CD4-positive, alpha-beta T cell treated with Interferon alpha-2 for 1 hour (primary cell): Measurements from ENCODE around the gene RAMP1.
"Not testable (repeated sequence)": the region's sequence is repeated elsewhere in the genome, so short reads cannot be mapped to it uniquely, and the experiment has no call there.

Experiments used
- DNase-seq, 2 donors: peaks; one replicate each; pipeline ENCODE4 v3.0.0-alpha.2; 2020 to 2022

RAMP1 gene

DNA sequence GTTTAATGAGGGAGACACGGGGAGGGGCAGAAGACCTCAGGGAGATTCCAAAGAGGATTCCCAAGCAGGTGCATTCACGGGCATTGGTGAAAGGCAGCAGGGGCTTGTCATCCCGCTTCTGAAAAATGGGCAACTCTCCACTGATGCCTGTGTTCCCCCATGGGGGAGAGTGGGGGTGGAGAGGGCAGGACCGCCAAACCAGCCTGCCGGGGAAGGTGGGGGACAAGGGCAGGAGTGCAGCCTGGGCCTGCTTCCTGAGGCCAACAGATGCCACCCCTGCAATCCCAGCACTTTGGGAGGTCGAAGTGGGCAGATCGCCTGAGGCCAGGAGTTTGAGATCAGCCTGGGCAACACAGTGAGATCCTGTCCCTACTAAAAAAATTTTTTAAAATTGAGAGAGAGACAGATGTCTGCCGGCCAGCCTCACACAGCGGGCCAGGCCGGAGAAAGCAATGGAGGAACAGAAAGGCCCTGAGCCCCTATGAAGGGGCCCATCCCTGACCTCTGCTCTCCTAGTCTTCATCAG, 62.6 kb downstream of the RAMP1 start:
- DNase-seq, result no peak

DNA sequence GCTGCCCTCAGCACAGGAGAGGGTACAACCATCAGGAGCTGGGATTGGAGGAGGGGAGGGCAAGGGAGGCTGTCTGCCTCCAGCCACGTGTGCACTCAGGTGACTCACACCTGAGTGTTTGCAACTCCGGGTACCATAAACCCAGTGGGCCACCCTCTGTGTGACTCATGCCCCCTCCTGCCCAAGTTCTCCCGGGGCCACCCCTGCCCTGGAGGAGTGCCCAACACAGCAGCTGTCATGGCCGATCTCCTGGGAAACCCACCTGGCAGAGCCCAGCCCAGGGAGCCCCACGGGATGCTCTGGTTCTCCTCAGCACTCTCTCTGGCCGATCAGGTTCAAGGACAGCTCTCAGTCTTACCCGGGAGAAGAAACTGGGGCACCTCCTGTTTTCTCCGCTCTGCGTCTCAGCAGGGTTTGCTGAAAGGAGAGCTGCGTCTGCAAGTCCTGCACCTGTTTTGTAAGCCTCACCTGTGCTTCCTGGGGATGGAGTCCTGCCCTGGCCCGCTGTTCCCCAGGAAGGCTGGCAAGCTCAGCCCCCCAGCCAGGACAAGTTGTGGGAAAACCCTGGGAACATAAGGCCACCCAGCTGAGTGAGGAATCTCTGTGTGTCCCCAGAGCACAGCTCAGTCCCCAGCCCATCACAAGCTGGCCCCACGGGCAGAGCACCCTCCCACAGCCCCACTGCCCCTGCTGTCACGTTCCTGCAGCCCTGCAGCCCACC, 63.4 kb downstream of the RAMP1 start:
- no peak for DNase-seq

DNA sequence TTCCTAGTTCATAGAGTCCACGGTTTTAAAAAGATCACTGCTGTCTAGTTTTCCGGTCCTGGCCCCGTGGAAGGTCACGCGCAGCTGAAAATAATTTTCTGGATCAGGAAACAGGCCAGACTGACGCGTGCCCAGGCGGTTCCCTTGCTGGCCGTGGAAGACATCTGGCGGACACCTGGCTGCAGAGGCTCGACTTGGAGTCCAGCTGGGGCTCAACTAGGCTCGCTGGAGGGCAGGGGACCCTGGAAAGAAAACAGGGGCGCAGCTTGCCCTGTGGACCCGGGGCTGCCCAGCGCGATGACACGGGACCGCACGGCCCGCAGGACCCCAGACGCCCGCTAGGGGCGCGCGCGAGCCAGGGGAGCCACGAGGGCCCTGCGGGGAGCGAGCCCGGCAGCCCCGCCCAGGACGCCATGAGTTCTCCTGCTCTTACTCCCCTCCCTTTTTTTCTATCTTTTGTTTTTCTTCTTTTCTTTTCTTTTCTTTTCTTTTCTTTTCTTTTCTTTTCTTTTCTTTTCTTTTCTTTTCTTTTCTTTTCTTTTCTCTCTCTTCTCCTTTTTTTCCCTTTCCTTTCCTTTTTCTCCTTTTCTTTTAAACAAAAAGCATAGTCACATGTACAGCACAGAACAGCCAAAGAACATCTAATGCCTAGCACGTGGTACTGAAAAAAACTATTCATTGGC, 64.2 kb downstream of the RAMP1 start:
- DNase-seq, result peak; percentile 73 to 84

DNA sequence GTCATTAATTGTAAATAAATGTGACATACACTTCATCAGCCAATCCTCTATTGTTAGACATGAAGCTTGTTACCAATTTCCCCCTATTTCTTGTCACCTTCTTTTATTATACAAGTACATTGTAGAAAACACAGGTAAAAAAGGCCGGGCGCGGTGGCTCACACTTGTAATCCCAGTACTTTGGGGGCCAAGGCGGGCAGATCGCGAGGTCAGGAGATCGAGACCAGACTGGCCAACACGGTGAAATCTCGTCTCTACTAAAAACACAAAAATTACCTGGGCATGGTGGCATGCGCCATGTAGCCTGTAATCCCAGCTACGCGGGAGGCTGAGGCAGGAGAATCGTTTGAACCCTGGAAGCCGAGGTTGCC, 64.7 kb downstream of the RAMP1 start:
- no peak for DNase-seq

DNA sequence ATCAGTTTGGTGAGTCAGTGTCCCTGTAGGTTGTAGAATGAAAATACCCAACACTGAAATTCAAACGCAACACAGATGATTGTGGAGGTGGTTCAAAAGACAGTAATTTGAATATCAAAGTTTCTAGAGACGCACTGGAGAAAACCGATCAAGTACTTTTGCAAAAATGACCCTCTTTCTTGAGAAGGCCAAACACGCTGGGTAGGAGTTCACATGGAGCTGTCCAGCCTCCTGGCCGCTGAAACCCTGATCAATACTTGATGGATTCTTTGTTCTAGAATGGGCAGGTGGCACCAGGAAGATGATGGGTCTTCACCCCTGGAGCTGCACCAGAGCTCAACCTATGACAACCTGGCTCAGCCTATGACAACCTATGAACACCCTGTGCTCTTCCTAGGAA, 67.7 kb downstream of the RAMP1 start:
- DNase-seq, result no peak

DNA sequence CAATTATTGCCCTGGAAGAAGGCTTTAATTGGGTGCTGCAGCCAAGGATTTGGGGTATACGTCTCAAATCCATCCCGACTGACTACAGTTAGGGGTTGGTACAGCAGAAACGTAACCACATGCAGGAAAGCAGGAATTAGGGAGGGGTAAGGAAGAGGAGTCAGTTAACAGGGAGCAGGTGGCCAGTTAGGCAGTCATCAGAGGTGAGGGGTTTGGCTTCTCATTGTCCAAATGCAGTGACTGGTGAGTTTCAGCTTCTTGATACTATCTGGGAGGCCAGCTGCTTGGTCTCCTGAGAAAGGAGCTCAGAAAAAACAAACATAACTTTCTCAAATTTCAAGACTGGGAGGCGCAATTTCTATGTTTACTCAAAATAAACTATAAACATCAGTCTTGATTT, 68.6 kb downstream of the RAMP1 start:
- no peak for DNase-seq

DNA sequence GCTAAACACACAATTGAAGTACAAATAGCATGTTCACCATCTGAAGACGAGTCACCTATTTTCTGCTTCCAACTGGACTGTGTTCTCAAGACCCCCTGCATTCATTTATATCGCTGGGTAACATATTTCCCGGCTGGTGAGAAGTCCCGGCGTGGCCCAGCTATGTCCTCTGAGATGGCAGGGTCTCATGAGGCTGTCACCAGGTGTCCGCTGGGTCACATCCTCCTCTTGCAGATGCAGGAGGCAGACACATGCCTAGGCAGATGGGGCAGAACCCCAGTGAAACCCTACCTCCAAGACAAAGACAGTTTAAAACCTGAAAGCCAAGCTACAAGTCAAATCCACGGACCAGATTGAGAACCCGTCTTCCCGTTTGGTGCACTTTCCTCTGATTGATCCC, 70.6 kb downstream of the RAMP1 start:
- no peak for DNase-seq

DNA sequence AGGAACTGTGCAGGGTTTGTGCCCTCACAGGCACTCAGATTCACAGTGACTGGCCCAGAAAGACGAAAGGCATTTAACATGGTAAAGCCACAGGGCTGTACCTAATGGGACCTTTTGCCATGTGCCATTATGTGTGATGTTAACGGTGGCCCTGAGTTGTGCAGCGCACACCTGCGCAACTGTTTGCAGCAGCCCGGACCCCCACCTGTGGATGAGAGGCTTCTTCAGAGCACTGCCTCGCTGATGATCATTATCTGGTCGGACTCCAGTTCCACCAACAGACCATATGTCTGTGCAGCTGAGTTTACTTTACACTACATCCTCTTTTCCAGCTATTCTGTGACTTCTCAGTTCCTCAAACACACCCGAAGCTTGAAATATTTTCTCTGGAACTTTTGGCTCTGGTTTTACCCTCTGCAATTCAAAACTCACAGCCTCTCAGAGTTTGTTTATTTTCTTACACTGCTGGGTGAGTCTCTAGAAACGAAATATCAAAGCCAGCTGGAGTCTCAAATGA, 71.8 kb downstream of the RAMP1 start:
- no peak for DNase-seq

DNA sequence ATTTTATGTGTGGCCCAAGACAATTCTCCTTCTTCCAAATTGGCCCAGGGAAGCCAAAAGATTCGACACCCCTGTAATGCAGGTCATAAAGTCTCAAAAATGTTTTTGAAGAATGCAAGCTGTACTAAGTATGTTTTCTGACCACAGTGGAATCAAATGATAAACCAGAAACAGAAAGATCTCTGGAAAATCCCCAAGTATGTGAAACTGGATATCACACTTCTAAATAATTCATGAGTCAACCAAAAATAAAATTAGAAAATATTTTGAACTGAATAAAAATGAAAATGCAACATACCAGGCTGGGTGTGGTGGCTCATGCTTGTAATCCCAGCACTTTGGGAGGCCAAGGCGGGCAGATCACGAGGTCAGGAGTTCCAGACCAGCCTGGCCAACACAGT, 73.3 kb downstream of the RAMP1 start:
- DNase-seq, result no peak

DNA sequence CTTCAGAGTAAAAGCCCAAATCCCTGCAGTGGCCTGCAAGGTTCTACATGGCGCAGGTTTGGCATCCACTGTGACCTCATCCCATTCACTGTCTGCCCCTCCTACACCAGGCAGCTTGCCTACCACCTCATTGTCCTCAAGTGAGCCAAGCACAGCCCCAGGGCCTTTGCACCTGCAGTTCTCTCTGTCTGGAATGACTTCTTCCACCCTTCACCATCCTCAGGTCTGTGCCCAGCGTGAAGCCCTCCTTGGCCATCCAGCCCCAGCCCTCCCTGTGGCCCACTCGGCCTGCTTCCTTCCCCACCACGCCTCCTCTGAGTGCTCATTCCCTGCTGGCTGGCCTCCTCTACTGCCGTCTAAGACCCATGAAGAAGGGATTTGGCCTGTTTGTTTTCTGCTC, 74.8 kb downstream of the RAMP1 start:
- DNase-seq, result no peak

DNA sequence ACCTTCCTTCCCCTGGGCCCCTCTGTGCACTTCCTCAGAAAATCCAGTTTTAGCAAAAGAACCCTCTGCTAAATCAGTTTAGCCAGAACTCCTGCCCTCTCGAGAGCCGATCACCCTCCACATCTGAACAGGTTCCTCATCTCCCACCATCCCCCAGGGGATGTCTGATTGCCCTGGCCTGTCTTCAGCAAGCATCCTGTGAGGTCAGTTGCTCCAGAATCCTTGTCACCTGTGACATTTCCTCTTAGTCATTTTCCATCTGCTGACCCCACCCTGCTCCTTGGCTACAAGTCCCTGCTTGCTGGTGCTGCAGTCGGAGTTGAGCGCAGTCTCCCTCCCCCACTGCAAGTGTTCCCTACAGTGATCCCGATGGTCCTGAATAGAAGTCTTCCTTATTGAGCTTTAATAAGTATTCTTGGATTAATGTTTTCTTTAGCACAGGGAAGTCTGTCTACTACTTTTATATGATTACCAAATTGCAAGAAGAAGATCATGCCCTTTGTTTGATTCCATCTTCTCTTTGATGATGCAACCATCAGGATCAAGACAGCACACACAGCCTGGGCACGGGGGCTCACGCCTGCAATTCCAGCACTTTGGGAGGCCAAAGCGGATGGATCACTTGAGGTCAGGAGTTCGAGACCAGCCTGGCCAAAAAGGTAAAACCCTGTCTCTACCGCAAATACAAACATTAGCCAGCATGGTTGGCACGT, 76.5 kb downstream of the RAMP1 start:
- no peak for DNase-seq

DNA sequence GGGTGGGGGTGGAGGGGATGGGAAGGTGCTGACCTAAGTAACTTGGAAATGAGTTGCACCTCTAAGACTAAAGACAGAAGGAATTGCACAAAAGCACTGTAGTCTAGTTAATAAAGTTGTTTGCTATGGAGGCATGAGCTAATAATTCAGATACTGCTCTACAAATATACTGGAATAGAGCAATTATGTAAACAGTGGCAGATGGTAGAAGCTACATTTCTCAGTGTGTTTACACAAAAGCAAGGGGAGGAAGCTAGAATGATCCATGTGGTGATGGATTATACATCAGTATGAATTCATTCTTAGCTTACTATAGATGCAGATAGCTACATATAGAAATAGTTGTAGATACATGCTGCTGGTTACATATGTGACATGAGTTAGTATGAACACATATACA, 79.8 kb downstream of the RAMP1 start:
- no peak for DNase-seq

DNA sequence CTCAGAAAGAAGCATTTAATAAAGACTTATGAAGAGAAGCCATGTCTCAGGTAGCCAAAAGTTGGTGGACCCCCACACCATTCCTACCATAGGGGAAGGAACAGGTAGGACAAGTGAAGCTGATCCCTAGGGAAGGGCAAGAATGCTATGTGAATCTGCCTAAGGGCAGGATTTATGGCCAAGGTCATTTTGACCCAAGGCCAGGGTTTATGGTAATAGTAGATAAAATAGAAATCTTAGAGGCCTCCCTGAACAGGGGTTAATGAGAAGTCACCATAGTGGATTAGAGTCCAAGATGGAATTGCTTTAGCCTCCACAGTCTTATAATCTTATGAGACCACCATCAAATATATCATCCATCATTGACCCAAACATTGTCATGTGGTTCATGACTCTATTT, 81.4 kb downstream of the RAMP1 start:
- no peak for DNase-seq

DNA sequence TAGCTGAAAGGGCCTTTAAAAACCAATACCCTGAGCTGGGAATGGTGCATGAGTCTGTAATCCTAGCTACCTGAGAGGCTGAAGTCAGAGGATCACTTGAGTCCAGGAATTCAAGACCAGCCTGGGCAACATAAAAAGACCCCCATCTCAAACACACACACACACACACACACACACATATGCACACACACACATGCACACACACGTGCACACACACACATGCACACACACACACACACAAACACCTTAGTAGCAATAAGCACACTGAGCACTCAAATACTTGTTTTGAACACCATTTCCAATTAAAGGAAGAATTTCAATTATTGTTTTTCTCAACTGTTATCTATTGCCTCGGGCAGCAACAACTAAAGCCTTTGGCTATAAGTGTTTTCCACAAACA, 81.8 kb downstream of the RAMP1 start:
- DNase-seq, result no peak

DNA sequence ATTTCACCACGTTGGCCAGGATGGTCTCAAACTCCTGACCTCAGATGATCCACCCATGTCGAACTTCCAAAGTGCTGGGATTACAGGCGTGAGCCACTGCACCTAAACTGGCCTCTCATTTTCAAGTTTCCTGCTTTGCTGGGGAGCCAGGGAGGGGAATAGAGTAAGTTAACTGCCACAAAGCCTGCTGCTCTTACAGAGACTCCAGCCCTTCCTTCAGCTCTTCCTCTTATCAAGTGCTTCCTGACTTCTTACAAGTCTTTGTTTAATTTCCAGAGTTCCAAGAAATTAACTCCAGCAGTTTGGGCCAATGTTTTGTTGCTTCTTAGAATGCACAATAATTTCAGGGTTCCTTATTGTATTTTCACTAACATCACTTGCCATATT, 83.1 kb downstream of the RAMP1 start:
- DNase-seq, result no peak

DNA sequence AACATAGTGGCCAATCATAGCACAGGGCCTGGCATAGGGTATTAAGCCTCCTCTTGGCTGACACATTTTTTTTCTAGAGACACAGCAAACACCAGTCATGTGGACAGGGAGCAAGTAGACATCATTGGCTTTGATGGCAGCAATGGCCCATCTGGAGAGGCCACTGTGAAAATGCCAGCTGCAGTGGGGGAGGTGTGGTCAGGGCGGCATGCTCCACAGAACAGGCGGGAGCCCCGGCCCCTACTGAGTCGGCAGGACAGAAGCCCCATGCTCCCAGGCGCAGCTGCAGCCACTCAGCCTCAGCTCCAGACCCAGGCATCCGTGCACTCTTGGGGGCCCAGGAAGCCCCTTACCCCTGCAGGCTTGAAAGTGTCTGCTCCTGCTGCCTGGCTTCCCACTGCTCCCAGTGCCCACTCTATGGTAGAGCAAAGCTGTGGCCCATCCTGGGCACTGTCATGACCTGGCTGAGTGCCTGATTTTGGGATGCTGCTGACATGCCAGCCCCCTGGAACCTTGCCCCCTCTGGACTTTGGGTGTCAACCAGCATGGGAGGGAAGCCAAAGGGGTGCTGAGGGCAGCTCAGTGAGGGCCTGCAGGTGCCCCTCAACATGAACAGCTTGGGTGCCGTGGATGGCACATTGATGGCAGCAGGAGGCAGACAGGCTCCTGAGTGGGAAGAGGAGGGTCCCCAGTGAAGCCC, 84.1 kb downstream of the RAMP1 start:
- no peak for DNase-seq

DNA sequence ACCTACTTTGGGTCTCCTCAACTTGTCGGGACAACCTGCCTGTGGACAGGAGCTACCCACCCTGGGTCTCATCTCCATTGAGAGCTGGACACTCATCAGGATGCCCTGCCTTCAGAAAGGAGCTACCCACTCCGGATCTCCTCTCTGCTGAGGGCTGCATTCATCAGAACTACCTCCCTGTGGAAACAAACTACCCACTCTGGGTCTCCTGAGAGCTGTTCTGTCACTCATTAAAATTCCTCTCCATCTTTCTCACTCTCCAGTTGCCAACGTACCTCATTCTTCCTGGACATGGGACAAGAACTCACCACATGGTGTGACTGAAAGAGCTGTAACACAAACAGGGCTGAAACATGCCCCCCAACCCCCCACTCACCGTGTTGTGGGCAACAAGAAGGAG, 84.9 kb downstream of the RAMP1 start:
- no peak for DNase-seq

DNA sequence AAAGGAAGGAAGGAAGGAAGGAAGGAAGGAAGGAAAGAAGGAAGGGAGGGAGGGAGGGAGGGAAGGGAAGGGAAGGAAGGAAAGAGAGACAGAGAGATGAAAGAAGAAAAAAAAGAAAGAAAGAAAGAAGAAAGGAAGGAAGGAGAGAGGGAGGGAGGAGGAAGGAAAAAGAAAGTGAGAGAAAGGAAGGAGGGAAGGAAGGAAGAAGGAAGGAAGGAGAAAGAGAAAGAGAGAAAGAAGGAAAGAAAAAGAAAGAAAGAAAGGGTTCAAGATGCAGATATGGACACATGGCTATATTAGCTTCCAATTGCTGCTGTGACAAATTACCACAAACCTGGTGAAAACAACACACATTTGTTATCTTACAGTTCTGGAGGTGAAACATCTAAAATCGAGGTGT, 87.0 kb downstream of the RAMP1 start:
- no peak for DNase-seq

DNA sequence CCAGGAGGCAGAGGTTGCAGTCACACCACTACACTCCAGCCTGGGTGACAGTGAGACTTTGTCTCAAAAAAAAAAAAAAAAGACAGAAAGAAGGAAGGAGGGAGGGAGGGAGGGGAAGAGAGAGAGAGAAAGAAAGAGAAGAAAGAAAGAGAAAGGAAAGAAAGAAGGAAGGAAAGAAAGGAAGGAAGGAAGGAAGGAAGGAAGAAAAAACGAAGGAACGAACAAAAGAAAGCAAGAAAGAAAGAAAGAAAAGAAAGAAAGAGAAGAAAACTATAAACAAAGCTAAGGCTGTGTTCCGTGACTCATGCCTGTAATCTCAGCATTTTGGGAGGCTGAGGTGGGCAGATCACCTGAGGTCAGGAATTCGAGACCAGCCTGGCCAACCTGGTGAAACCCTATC, 91.9 kb downstream of the RAMP1 start:
- not testable (repeated sequence) for DNase-seq

DNA sequence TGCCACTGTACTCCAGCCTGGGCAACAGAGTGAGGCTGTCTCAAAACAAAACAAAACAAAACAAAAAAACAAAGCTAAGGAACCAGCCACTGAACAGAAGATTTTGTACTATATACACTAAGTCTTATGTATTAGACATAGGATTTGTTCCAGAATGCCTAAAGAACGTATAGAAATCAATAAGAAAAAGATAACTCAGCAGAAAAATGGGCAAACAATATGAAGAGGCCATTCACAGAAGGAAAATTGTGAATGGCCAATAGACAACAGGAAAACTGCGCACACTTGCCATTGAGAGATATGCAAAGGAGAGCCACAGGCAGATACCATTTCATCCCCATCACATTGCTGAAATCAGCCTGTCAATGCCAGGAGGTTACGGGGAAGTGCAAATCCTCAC, 92.5 kb downstream of the RAMP1 start:
- no peak for DNase-seq

DNA sequence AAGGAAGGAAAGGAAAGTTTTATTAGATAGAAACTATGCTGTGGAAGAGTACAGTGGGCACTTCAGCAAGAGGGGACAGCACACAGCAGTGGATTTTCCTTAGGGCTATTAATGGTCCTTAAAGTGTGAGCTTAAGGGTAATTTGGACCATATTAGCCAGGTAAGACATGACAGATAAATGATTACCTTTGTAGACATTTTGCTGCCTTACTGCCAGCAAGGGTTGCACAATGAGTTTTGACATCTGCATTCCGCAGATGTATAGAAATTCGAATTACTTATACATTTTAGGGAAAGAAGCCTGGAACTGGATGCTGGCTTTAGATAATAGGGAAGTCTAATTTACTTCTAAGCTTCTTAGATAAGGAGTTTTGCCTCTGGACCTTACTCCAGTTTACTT, 93.4 kb downstream of the RAMP1 start:
- DNase-seq, result no peak

DNA sequence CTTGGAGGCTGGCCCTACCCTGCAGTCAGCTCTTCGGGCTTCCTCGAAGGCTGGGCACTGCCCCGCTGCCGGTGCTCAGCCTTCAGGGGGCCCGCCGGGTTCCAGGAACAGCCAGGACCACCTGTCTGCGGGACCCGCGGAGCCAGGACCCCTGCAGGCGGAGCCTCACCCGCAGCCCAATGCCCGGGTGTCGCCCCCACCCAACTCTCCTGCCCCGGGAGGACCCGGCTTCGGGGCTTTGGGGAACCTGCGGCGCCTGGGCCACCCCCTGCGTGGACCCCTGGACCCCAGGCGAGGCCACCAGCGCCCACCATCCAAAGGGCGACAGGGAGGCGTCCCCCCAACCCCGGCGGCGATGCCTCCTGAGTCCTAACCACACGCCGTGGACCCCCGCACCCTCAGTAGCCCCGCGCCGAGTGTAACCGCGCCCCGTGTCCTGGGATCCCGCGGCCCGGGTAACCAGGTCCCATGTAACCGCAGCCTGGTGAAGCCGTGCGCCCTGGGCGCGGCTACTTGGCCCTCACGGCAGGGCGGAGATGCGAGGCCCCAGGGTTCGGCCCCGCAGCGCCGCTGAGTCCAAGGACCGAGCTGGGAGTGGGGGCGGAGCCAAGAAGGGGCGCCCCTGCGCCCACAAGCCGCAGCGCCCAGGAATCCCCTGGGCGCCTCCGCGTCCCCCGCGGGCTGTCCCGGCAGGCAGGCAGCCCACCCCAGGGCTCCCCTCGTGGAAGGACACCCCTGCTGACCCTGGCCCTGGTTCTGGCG, 96.4 kb downstream of the RAMP1 start:
- DNase-seq, result peak in 1 of 2 donors; percentile 18

DNA sequence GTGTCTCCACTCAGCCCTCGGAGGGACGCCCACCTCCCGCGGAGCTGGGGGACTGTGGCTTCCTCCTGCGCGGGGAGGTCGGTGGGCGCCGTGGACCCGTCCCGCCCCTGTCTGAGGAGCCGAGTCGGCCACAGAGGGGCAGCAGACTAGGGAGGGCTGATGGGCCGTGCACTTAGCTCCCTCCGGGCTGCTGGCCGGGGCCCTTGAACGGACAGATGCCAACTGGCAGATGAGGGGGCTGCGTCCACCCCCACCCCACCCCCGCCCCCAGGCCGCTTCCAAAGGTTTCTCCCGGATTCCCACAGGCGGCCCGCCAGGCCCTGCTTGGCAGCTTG, 96.9 kb downstream of the RAMP1 start:
- no peak for DNase-seq
